B cell (primary cell): ENCODE data around the gene TMEM163.

Experiments used
- CTCF ChIP-seq: fragments of 200-600 bp; IDR thresholded peaks from one replicate; pipeline ENCODE4 v1.8.0; 2022; ENCODE audit warnings: antibody characterized with exemption, mild to moderate bottlenecking
- EZH2 ChIP-seq: IDR thresholded peaks from 2 replicates; pipeline ENCODE4 v1.6.1; 2012; ENCODE audit warnings: borderline replicate concordance, low read depth, mild to moderate bottlenecking, moderate library complexity, low read length; ENCODE audit not compliant: insufficient read depth, poor library complexity, severe bottlenecking

GRCh38 chr2:134758633-134759032, 39.8 kb upstream of the TMEM163 start:
- TF ChIP-seq CTCF (no peak), EZH2 (no peak)
